Suprapubic skin (tissue), 4 donors: ENCODE results near the gene FAM171A1.

Experiments
- EP300 ChIP-seq: sonication (generic); formaldehyde crosslinking; IDR thresholded peaks from one replicate; pipeline ENCODE4 v1.6.1; 2017; ENCODE audit warnings: antibody characterized with exemption
- POLR2A ChIP-seq, 2 donors: fragments of 450-650 bp; IDR thresholded peaks; one replicate each; pipeline ENCODE4 v1.6.1; 2017; ENCODE audit warnings: antibody characterized with exemption in 2 of 2, mild to moderate bottlenecking in 2 of 2, moderate library complexity in 2 of 2
- POLR2AphosphoS5 ChIP-seq, 3 donors: sonication (generic); formaldehyde crosslinking; IDR thresholded peaks; one replicate each; pipeline ENCODE4 v1.6.1; 2017; ENCODE audit warnings: antibody characterized with exemption in 3 of 3
- TF ChIP-seq, protein P1 (sequence below), 2 donors: fragments of 200-600 bp in 1 of 2; fragments of 450-650 bp in 1 of 2; sonication (generic) in 1 of 2; IDR thresholded peaks; one replicate each; pipeline ENCODE4 v1.5.1; 2016 to 2019; ENCODE audit warnings: antibody characterized with exemption in 2 of 2, mild to moderate bottlenecking in 1 of 2, moderate library complexity in 1 of 2

- TF ChIP-seq, protein P1, sequence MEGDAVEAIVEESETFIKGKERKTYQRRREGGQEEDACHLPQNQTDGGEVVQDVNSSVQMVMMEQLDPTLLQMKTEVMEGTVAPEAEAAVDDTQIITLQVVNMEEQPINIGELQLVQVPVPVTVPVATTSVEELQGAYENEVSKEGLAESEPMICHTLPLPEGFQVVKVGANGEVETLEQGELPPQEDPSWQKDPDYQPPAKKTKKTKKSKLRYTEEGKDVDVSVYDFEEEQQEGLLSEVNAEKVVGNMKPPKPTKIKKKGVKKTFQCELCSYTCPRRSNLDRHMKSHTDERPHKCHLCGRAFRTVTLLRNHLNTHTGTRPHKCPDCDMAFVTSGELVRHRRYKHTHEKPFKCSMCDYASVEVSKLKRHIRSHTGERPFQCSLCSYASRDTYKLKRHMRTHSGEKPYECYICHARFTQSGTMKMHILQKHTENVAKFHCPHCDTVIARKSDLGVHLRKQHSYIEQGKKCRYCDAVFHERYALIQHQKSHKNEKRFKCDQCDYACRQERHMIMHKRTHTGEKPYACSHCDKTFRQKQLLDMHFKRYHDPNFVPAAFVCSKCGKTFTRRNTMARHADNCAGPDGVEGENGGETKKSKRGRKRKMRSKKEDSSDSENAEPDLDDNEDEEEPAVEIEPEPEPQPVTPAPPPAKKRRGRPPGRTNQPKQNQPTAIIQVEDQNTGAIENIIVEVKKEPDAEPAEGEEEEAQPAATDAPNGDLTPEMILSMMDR (IDR thresholded peaks at IDR 0.05) = no peak
- TF ChIP-seq POLR2A (IDR thresholded peaks at IDR 0.05) = no peak
- no peak for TF ChIP-seq POLR2AphosphoS5 (IDR thresholded peaks at IDR 0.05)
- TF ChIP-seq EP300 = no peak
Observed at GRCh38 chr10:15420858-15421257, 49.8 kb upstream of the FAM171A1 start.
